ENCODE data around the gene NLRC4.

- TF ChIP-seq CTCF (IDR thresholded peaks at IDR 0.05; ENCODE audit: control extremely low read depth in 1 of 3, insufficient read depth in 1 of 3, low read depth in 1 of 3, low read length in 3 of 3) (no peak), RXRA (IDR thresholded peaks at IDR 0.05; ENCODE audit: insufficient read depth, low read depth, low read length) (no peak), JUN (IDR thresholded peaks at IDR 0.05; ENCODE audit: low read depth, low read length) (no peak), CHD7 (IDR thresholded peaks at IDR 0.05; ENCODE audit: insufficient replicate concordance, low read length) (no peak), TCF12 (IDR thresholded peaks at IDR 0.05; ENCODE audit: low read depth, low read length) (no peak), MAX (IDR thresholded peaks at IDR 0.05) (no peak), POLR2AphosphoS5 (IDR thresholded peaks at IDR 0.05; ENCODE audit: low read depth, low read length) (no peak), POLR2A (IDR thresholded peaks at IDR 0.05; ENCODE audit: control extremely low read depth in 1 of 2, low read depth in 2 of 2, low read length in 2 of 2) (no peak)
Observed at GRCh38 chr2:32274289-32274688, 9.6 kb upstream of the NLRC4 start.

Measured in H1 (cell line).